H1 (cell line): Measurements from ENCODE around the gene FHIT. TPM values are rescaled to one million over a fixed set of nuclear protein-coding genes. Genes with fewer than 3 reads are reported as not detected.
A peak's percentile ranks its signal among the peaks of the same experiment; 100 is the strongest.

Experiments used
- CTCF ChIA-PET: fragments of 300-600 bp; sonication (Branson Sonifier 250); formaldehyde crosslinking; loops from one replicate; lab custom pipeline; 2021; ENCODE audit not compliant: partially characterized antibody; lab: Charles Lee
- POLR2A ChIA-PET: fragments of 300-600 bp; sonication (Branson Sonifier 250); formaldehyde crosslinking; loops from one replicate; lab custom pipeline; 2021; ENCODE audit warnings: inconsistent platforms; ENCODE audit not compliant: partially characterized antibody; lab: Charles Lee
- DNase-seq, 2 experiments: peaks; one replicate each; pipeline versions ENCODE4 v3.0.0 to v3.0.0-alpha.2; 2010 to 2022; ENCODE audit warnings: low spot score in 2 of 2, low read depth in 1 of 2, mixed read lengths in 1 of 2
- FAIRE-seq: peaks from 2 replicates; lab custom pipeline; 2011; peaks lifted over from hg19 to GRCh38; lab: Jason Lieb, UNC
- H2AFZ ChIP-seq: 2 replicates; pipeline ENCODE4 v1.8.1; 2012; ENCODE audit warnings: low read length, inconsistent platforms
- H2AK5ac ChIP-seq: 2 replicates; pipeline ENCODE4 v1.6.1; 2013; ENCODE audit warnings: low read depth, low read length
- H2BK120ac ChIP-seq: replicated peaks from 2 replicates; pipeline ENCODE3; 2013; ENCODE audit warnings: low read depth, low read length, inconsistent platforms
- H2BK12ac ChIP-seq: 2 replicates; pipeline ENCODE4 v1.6.1; 2013; ENCODE audit warnings: low read depth, low read length
- H2BK15ac ChIP-seq: 2 replicates; pipeline ENCODE4 v1.6.1; 2013; ENCODE audit warnings: low read length
- H2BK20ac ChIP-seq: 2 replicates; pipeline ENCODE4 v1.6.1; 2013; ENCODE audit warnings: low read length
- H2BK5ac ChIP-seq: 2 replicates; pipeline ENCODE4 v1.6.1; 2013; ENCODE audit warnings: low read depth, low read length
- H3K14ac ChIP-seq: 2 replicates; pipeline ENCODE4 v1.6.1; 2013; ENCODE audit warnings: inconsistent platforms; ENCODE audit not compliant: insufficient read length
- H3K18ac ChIP-seq: 2 replicates; pipeline ENCODE4 v1.6.1; 2013; ENCODE audit warnings: low read length; ENCODE audit errors: extremely low read depth
- H3K23ac ChIP-seq: 2 replicates; pipeline ENCODE4 v1.6.1; 2013; ENCODE audit warnings: inconsistent platforms; ENCODE audit not compliant: insufficient read length
- H3K23me2 ChIP-seq: 2 replicates; pipeline ENCODE4 v1.6.1; 2013; ENCODE audit warnings: low read depth, low read length
- H3K27ac ChIP-seq: 2 replicates; pipeline ENCODE4 v1.6.1; 2011; ENCODE audit warnings: low read depth, low read length, inconsistent platforms
- H3K27me3 ChIP-seq, 4 experiments: replicated peaks in 1 of 4; 1 replicate in 1 of 4; 2 replicates in 3 of 4; pipeline versions ENCODE4 v1.6.1 to v1.8.1; 2011 to 2013; ENCODE audit warnings: low read length in 3 of 4, mild to moderate bottlenecking in 3 of 4, inconsistent platforms in 2 of 4, mixed read lengths in 2 of 4, moderate library complexity in 1 of 4; ENCODE audit not compliant: control insufficient read depth in 3 of 4, insufficient read depth in 3 of 4; ENCODE audit errors: extremely low read depth in 1 of 4
- H3K36me3 ChIP-seq, 4 experiments: 2 replicates each; pipeline versions ENCODE4 v1.6.1 to v1.8.1; 2011 to 2013; ENCODE audit warnings: mild to moderate bottlenecking in 4 of 4, low read length in 3 of 4, moderate library complexity in 2 of 4, control low read depth in 1 of 4, inconsistent platforms in 1 of 4; ENCODE audit not compliant: insufficient read depth in 4 of 4, control insufficient read depth in 2 of 4
- H3K4ac ChIP-seq: replicated peaks from 2 replicates; pipeline ENCODE3; 2013; ENCODE audit warnings: low read length, low read depth, mixed read lengths, inconsistent platforms; ENCODE audit not compliant: insufficient read length
- H3K4me1 ChIP-seq, 4 experiments: replicated peaks in 1 of 4; 1 replicate in 1 of 4; 2 replicates in 3 of 4; pipeline versions ENCODE4 v1.6.1 to v1.8.1; 2011 to 2013; ENCODE audit warnings: low read length in 3 of 4, inconsistent platforms in 2 of 4, mixed read lengths in 1 of 4; ENCODE audit not compliant: insufficient read depth in 4 of 4, control insufficient read depth in 3 of 4
- H3K4me2 ChIP-seq, 2 experiments: 2 replicates each; pipeline versions ENCODE4 v1.6.1 to v1.8.1; 2011 to 2013; ENCODE audit warnings: low read depth in 2 of 2, low read length in 2 of 2, control low read depth in 1 of 2, inconsistent platforms in 1 of 2, mild to moderate bottlenecking in 1 of 2; ENCODE audit not compliant: insufficient read depth in 1 of 2
- H3K4me3 ChIP-seq, 4 experiments: fragments of 200-600, 300-600 bp in 1 of 4; sonication (generic), shearing (Covaris generic), sonication (Bioruptor Twin) in 1 of 4; 2 replicates each; pipeline versions ENCODE4 v1.5.1 to v1.8.1; 2011 to 2016; ENCODE audit warnings: low read length in 4 of 4, low read depth in 3 of 4, control low read depth in 2 of 4, inconsistent platforms in 2 of 4, mild to moderate bottlenecking in 2 of 4, mixed read lengths in 1 of 4, moderate library complexity in 1 of 4; ENCODE audit not compliant: insufficient read depth in 2 of 4; ENCODE audit errors: extremely low read depth in 1 of 4
- H3K56ac ChIP-seq: replicated peaks from 2 replicates; pipeline ENCODE3; 2013; ENCODE audit warnings: low read depth, mild to moderate bottlenecking, mixed read lengths, low read length, inconsistent platforms; ENCODE audit not compliant: insufficient read length
- H3K79me1 ChIP-seq: 2 replicates; pipeline ENCODE4 v1.6.1; 2013; ENCODE audit warnings: low read depth, low read length, control low read depth
- H3K79me2 ChIP-seq, 2 experiments: 2 replicates each; pipeline versions ENCODE4 v1.6.1 to v1.8.1; 2012 to 2013; ENCODE audit warnings: low read length in 2 of 2, mild to moderate bottlenecking in 2 of 2, inconsistent platforms in 1 of 2; ENCODE audit not compliant: insufficient read depth in 2 of 2, control insufficient read depth in 1 of 2
- H3K9ac ChIP-seq, 4 experiments: replicated peaks in 1 of 4; 1 replicate in 1 of 4; 2 replicates in 3 of 4; pipeline versions ENCODE4 v1.6.1 to v1.8.1; 2011 to 2013; ENCODE audit warnings: low read depth in 3 of 4, low read length in 3 of 4, control low read depth in 2 of 4, mild to moderate bottlenecking in 2 of 4, moderate library complexity in 2 of 4, inconsistent platforms in 1 of 4; ENCODE audit errors: extremely low read depth in 1 of 4
- H3K9me3 ChIP-seq, 2 experiments: 2 replicates each; pipeline versions ENCODE4 v1.6.1 to v1.8.1; 2012 to 2013; ENCODE audit warnings: mild to moderate bottlenecking in 2 of 2, moderate library complexity in 2 of 2, control low read depth in 1 of 2, inconsistent platforms in 1 of 2, low read depth in 1 of 2, low read length in 1 of 2, mixed read lengths in 1 of 2; ENCODE audit not compliant: insufficient read depth in 2 of 2
- H4K20me1 ChIP-seq, 2 experiments: replicated peaks in 1 of 2; 2 replicates each; pipeline versions ENCODE3 to v1.8.1; 2011 to 2013; ENCODE audit warnings: inconsistent platforms in 2 of 2, low read length in 2 of 2, mild to moderate bottlenecking in 1 of 2; ENCODE audit not compliant: insufficient read depth in 2 of 2, control insufficient read depth in 1 of 2
- H4K5ac ChIP-seq: 2 replicates; pipeline ENCODE4 v1.6.1; 2013; ENCODE audit warnings: low read length, low read depth, mixed read lengths, inconsistent platforms; ENCODE audit not compliant: insufficient read length
- H4K8ac ChIP-seq: 2 replicates; pipeline ENCODE4 v1.8.0; 2013; ENCODE audit warnings: mild to moderate bottlenecking, moderate library complexity, low read length, inconsistent platforms; ENCODE audit not compliant: insufficient read depth; ENCODE audit errors: extremely low read depth
- H4K91ac ChIP-seq: replicated peaks from 2 replicates; pipeline ENCODE3; 2013; ENCODE audit warnings: low read length, mixed read lengths, inconsistent platforms; ENCODE audit not compliant: insufficient read length
- CEBPB ChIP-seq: IDR thresholded peaks from 2 replicates; pipeline ENCODE4 v1.6.1; 2012; ENCODE audit warnings: low read depth, low read length
- CHD1 ChIP-seq: IDR thresholded peaks from 2 replicates; pipeline ENCODE4 v1.6.1; 2012; ENCODE audit warnings: low read depth, low read length, improper control_type of control experiment
- CHD2 ChIP-seq: IDR thresholded peaks from 2 replicates; pipeline ENCODE4 v1.6.1; 2012; ENCODE audit warnings: low read length, improper control_type of control experiment
- CTBP2 ChIP-seq: IDR thresholded peaks from 2 replicates; pipeline ENCODE4 v1.7.0; 2011; ENCODE audit warnings: borderline replicate concordance, mild to moderate bottlenecking, moderate library complexity, mixed read lengths, low read length; ENCODE audit not compliant: insufficient read depth, insufficient read length
- EGR1 ChIP-seq: IDR thresholded peaks from 2 replicates; pipeline ENCODE4 v1.6.1; 2011; ENCODE audit warnings: low read depth, low read length, borderline replicate concordance
- GTF2F1 ChIP-seq: IDR thresholded peaks from 2 replicates; pipeline ENCODE4 v1.6.1; 2012; ENCODE audit warnings: low read depth, low read length, improper control_type of control experiment, borderline replicate concordance
- HDAC6 ChIP-seq: IDR thresholded peaks from one replicate; pipeline ENCODE4 v1.7.1; 2012; ENCODE audit warnings: low read depth, mild to moderate bottlenecking, inconsistent platforms, low read length, moderate library complexity
- POLR2A ChIP-seq, 2 experiments: IDR thresholded peaks; 1 replicate in 1 of 2; 2 replicates in 1 of 2; pipeline ENCODE4 v1.6.1; 2011; ENCODE audit warnings: low read depth in 2 of 2, low read length in 2 of 2, mild to moderate bottlenecking in 2 of 2; ENCODE audit errors: control extremely low read depth in 1 of 2
- POLR2AphosphoS5 ChIP-seq: IDR thresholded peaks from 2 replicates; pipeline ENCODE4 v1.6.1; 2011; ENCODE audit warnings: low read depth, low read length
- POU5F1 ChIP-seq: IDR thresholded peaks from 2 replicates; pipeline ENCODE4 v1.6.1; 2011; ENCODE audit warnings: low read depth, mild to moderate bottlenecking, low read length, moderate library complexity
- RFX5 ChIP-seq: IDR thresholded peaks from 2 replicates; pipeline ENCODE4 v1.6.1; 2011; ENCODE audit warnings: low read depth, low read length, improper control_type of control experiment, borderline replicate concordance
- SIN3A ChIP-seq, 2 experiments: IDR thresholded peaks in 1 of 2; conservative IDR thresholded peaks in 1 of 2; 2 replicates each; pipeline ENCODE4 v1.6.1; 2011 to 2012; ENCODE audit warnings: low read length in 2 of 2, improper control_type of control experiment in 1 of 2, low read depth in 1 of 2, mild to moderate bottlenecking in 1 of 2
- SUZ12 ChIP-seq: fragments of 200-600 bp; sonication (generic); IDR thresholded peaks from 2 replicates; pipeline ENCODE4 v1.6.1; 2012; ENCODE audit warnings: mild to moderate bottlenecking, inconsistent platforms, low read length, moderate library complexity, mixed read lengths
- TAF7 ChIP-seq: optimal IDR thresholded peaks from 2 replicates; pipeline ENCODE3; 2011; ENCODE audit warnings: low read depth, mild to moderate bottlenecking, inconsistent platforms, low read length, moderate library complexity, borderline replicate concordance
- TCF12 ChIP-seq: IDR thresholded peaks from 2 replicates; pipeline ENCODE4 v1.6.1; 2011; ENCODE audit warnings: low read depth, mild to moderate bottlenecking, low read length
- WGBS, 2 experiments: shearing (Covaris generic) in 1 of 2; methylation state at CpG; one replicate each; pipeline versions ENCODE4 v1.1.6 to v1.1.7; 2013 to 2015; ENCODE audit warnings: low lambda C conversion rate in 2 of 2, mixed read lengths in 2 of 2, inconsistent platforms in 1 of 2, low coverage in 1 of 2, missing lambda C conversion rate in 1 of 2; ENCODE audit not compliant: insufficient replicate concordance in 2 of 2, insufficient coverage in 1 of 2, insufficient read length in 1 of 2; ENCODE audit errors: extremely low coverage in 1 of 2, missing lambda C conversion rate in 1 of 2; 5-methylcytosine and 5-hydroxymethylcytosine counted together
- polyA plus RNA-seq, 7 experiments: library from polyadenylated mRNA; depleted of rRNA in 3 of 7; stranded (reverse) in 5 of 7; unstranded in 2 of 7; fragments of >200 nt in 5 of 7; fragments of 200-250 nt in 2 of 7; gene quantifications; 1 replicate in 5 of 7; 2 replicates in 1 of 7; 4 replicates in 1 of 7; pipeline versions ENCODE4 v1.2.1 to v1.2.3, GENCODE V29; 2011 to 2013; ENCODE audit warnings: missing spikeins in 2 of 7, mixed read lengths in 2 of 7
- total RNA-seq: library from RNA; stranded (reverse); fragmentation: NEBNext Ultra II Directional; extraction: Animal tissue kit (Norgen Biotek cat#: 25700); gene quantifications from 2 replicates; pipeline ENCODE4 v1.2.1, GENCODE V29; 2021

The FHIT gene
- total and polyA plus RNA-seq, 2 of the 8 experiments (the other 6 are each of a cell fraction or from before 2014, with no cell fraction given), result 1.2 to 3.2 TPM

DNA sequence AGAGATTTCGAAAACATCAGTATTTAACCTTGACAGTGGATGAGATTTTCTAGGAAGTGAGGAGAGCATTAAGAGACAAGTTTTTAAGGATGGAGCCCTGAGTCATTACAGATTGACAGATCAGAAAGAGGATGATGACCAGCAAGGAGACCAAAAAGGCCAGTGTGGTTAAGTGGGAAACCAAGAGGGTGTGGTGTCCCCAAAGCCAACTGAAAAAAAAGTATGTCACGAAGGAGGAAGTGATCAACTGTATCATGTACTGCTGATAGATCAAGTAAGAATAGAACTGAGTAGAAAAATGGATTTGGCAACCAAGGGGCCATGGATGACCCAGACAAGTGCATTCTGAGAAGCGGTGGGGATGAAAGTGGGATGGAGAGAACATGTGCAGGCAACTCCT, 491.8 kb downstream of the FHIT start:
- no peak for DNase-seq
- FAIRE-seq, result no peak
- no peak overlapping the region for H2BK15ac ChIP-seq
- peaks cover 0 to 3% (median 1%) of the 10 kb centered on the region in 4 experiments; a peak in 4 of 7 replicates for H3K4me1 ChIP-seq
- H4K20me1 ChIP-seq, result no peaks in the 10 kb centered on the region
- H2AK5ac ChIP-seq, result no peak overlapping the region; the same call in 1 of the 2 replicates
- no peak overlapping the region for H2BK120ac ChIP-seq
- no peaks in the 10 kb centered on the region for H3K27me3 ChIP-seq
- no peak overlapping the region for H3K14ac ChIP-seq
- H2BK20ac ChIP-seq, result no peak overlapping the region
- TF ChIP-seq RFX5 (no peak), POLR2A (IDR thresholded peaks at IDR 0.05; ENCODE audit: control extremely low read depth in 1 of 2, low read depth in 2 of 2, low read length in 2 of 2) (no peak), EGR1 (no peak), HDAC6 (no peak), TAF7 (no peak), GTF2F1 (no peak), CHD2 (no peak), POU5F1 (no peak), CTBP2 (no peak), CHD1 (no peak), SIN3A (conservative IDR thresholded peaks at IDR 0.05 in 1 of 2, IDR thresholded peaks at IDR 0.05 in 1 of 2; ENCODE audit: low read depth in 1 of 2, low read length in 2 of 2) (no peak), CEBPB (no peak), SUZ12 (no peak), POLR2AphosphoS5 (no peak), TCF12 (no peak)
- TF ChIP-seq, all 59 proteins: peak for 0
- H3K9me3 ChIP-seq, result no peaks in the 10 kb centered on the region
- H3K56ac ChIP-seq, result no peak overlapping the region
- H2BK12ac ChIP-seq, result no peak overlapping the region
- no peaks in the 10 kb centered on the region for H3K79me1 ChIP-seq
- 0 out of 2 replicates have a peak overlapping the region, but pooled peaks have one; percentile 12 for H2BK5ac ChIP-seq
- no peak overlapping the region for H4K8ac ChIP-seq
- no peak overlapping the region for H3K9ac ChIP-seq
- H3K36me3 ChIP-seq, result no peaks in the 10 kb centered on the region
- no peak overlapping the region for H3K18ac ChIP-seq
- no peak overlapping the region for H4K5ac ChIP-seq
- H3K4me2 ChIP-seq, result no peak overlapping the region
- no peak overlapping the region for H4K91ac ChIP-seq
- CTCF ChIA-PET, result no interaction called here
- no peaks in the 10 kb centered on the region for H3K79me2 ChIP-seq
- H3K23me2 ChIP-seq, result no peaks in the 10 kb centered on the region
- no peak overlapping the region for H3K4me3 ChIP-seq
- POLR2A ChIA-PET, result no interaction called here
- H3K23ac ChIP-seq, result no peak overlapping the region
- H3K4ac ChIP-seq, result no peak overlapping the region
- WGBS, 2 experiments, result 93% methylated on average over 3 of the region's 3 CpGs; no CpG with 5 or more reads in 1 of the 2 experiments
- H3K27ac ChIP-seq, result no peak overlapping the region
- no peak overlapping the region for H2AFZ ChIP-seq
